Measurements from ENCODE around the gene BACE2. TPM values are rescaled to one million over a fixed set of nuclear protein-coding genes. Genes with fewer than 3 reads are reported as not detected.

BACE2 gene
- total and polyA plus RNA-seq, 2 donors (not counting 1 experiment from before 2014, with no cell fraction given): 19.5 to 31.5 TPM

- no peak overlapping the region for H3K4me3 ChIP-seq (replicated peaks in 1 of 4; ENCODE audit: control extremely low read depth in 1 of 4, insufficient read depth in 1 of 4, low read depth in 3 of 4, low read length in 4 of 4)
- H3K27me3 ChIP-seq (ENCODE audit: control insufficient read depth, insufficient read depth, low read length): no peaks in the 10 kb centered on the region
- H3K9me3 ChIP-seq (ENCODE audit: control insufficient read depth, insufficient read depth, low read depth, low read length): no peaks in the 10 kb centered on the region
- H3K36me3 ChIP-seq (ENCODE audit: control insufficient read depth, insufficient read depth, low read length): no peaks in the 10 kb centered on the region
- no peak overlapping the region for H2AFZ ChIP-seq (ENCODE audit: low read length)
- no peak overlapping the region for H3K4me2 ChIP-seq (ENCODE audit: extremely low read depth, insufficient read depth, low read length)
- no peak overlapping the region for H3K9ac ChIP-seq (ENCODE audit: insufficient read depth, low read length)
- no peak overlapping the region for H3K27ac ChIP-seq (ENCODE audit: insufficient read depth, low read length)
- TF ChIP-seq EZH2 (IDR thresholded peaks at IDR 0.05; ENCODE audit: low read length, missing control alignments) (no peak), CTCF (conservative IDR thresholded peaks at IDR 0.05 in 1 of 2, IDR thresholded peaks at IDR 0.05 in 1 of 2; ENCODE audit: low read depth in 1 of 2, low read length in 2 of 2) (no peak)
- H4K20me1 ChIP-seq (ENCODE audit: control insufficient read depth, extremely low read depth, insufficient read depth, low read length): no peaks in the 10 kb centered on the region
- DNase-seq (ENCODE audit: low read depth in 2 of 2): no peak
- H3K79me2 ChIP-seq (ENCODE audit: control insufficient read depth, insufficient read depth, low read length): no peaks in the 10 kb centered on the region
- no peaks in the 10 kb centered on the region for H3K4me1 ChIP-seq (ENCODE audit: control insufficient read depth, extremely low read depth, insufficient read depth, low read length)
Observed at GRCh38 chr21:41183575-41183974, 15.6 kb downstream of the BACE2 start.

- DNase-seq (ENCODE audit: low read depth in 2 of 2): no peak
- Histone ChIP-seq H3K27me3 (ENCODE audit: control insufficient read depth, insufficient read depth, low read length) (no peaks in the 10 kb centered on the region), H3K4me1 (ENCODE audit: control insufficient read depth, extremely low read depth, insufficient read depth, low read length) (no peaks in the 10 kb centered on the region), H4K20me1 (ENCODE audit: control insufficient read depth, extremely low read depth, insufficient read depth, low read length) (no peaks in the 10 kb centered on the region), H3K79me2 (ENCODE audit: control insufficient read depth, insufficient read depth, low read length) (no peaks in the 10 kb centered on the region), H3K9me3 (ENCODE audit: control insufficient read depth, insufficient read depth, low read depth, low read length) (no peaks in the 10 kb centered on the region), H2AFZ (ENCODE audit: low read length) (no peak overlapping the region), H3K36me3 (ENCODE audit: control insufficient read depth, insufficient read depth, low read length) (no peaks in the 10 kb centered on the region), H3K4me3 (replicated peaks in 1 of 4; ENCODE audit: control extremely low read depth in 1 of 4, insufficient read depth in 1 of 4, low read depth in 3 of 4, low read length in 4 of 4) (no peak overlapping the region), H3K4me2 (ENCODE audit: extremely low read depth, insufficient read depth, low read length) (no peak overlapping the region), H3K27ac (ENCODE audit: insufficient read depth, low read length) (no peak overlapping the region), H3K9ac (ENCODE audit: insufficient read depth, low read length) (no peak overlapping the region)
- no peak for TF ChIP-seq CTCF (conservative IDR thresholded peaks at IDR 0.05 in 1 of 2, IDR thresholded peaks at IDR 0.05 in 1 of 2; ENCODE audit: low read depth in 1 of 2, low read length in 2 of 2)
- TF ChIP-seq EZH2 (IDR thresholded peaks at IDR 0.05; ENCODE audit: low read length, missing control alignments): no peak
Observed at GRCh38 chr21:41185802-41186201, 17.8 kb downstream of the BACE2 start.

- Histone ChIP-seq H3K4me2 (ENCODE audit: extremely low read depth, insufficient read depth, low read length) (no peak overlapping the region), H3K9me3 (ENCODE audit: control insufficient read depth, insufficient read depth, low read depth, low read length) (no peaks in the 10 kb centered on the region), H3K36me3 (ENCODE audit: control insufficient read depth, insufficient read depth, low read length) (no peaks in the 10 kb centered on the region), H3K27ac (ENCODE audit: insufficient read depth, low read length) (no peak overlapping the region), H4K20me1 (ENCODE audit: control insufficient read depth, extremely low read depth, insufficient read depth, low read length) (no peaks in the 10 kb centered on the region), H3K27me3 (ENCODE audit: control insufficient read depth, insufficient read depth, low read length) (no peaks in the 10 kb centered on the region), H3K79me2 (ENCODE audit: control insufficient read depth, insufficient read depth, low read length) (no peaks in the 10 kb centered on the region), H3K9ac (ENCODE audit: insufficient read depth, low read length) (no peak overlapping the region), H3K4me1 (ENCODE audit: control insufficient read depth, extremely low read depth, insufficient read depth, low read length) (no peaks in the 10 kb centered on the region), H3K4me3 (replicated peaks in 1 of 4; ENCODE audit: control extremely low read depth in 1 of 4, insufficient read depth in 1 of 4, low read depth in 3 of 4, low read length in 4 of 4) (no peak overlapping the region), H2AFZ (ENCODE audit: low read length) (no peak overlapping the region)
- no peak for DNase-seq (ENCODE audit: low read depth in 2 of 2)
- TF ChIP-seq EZH2 (IDR thresholded peaks at IDR 0.05; ENCODE audit: low read length, missing control alignments): no peak
- TF ChIP-seq CTCF (conservative IDR thresholded peaks at IDR 0.05 in 1 of 2, IDR thresholded peaks at IDR 0.05 in 1 of 2; ENCODE audit: low read depth in 1 of 2, low read length in 2 of 2): no peak
Observed at GRCh38 chr21:41186755-41187536, 19.0 kb downstream of the BACE2 start.

All from fibroblast of lung (primary cell).